Adrenal gland (tissue), 12 donors: Measurements from ENCODE around the gene CACNA1I. TPM values are rescaled to one million over a fixed set of nuclear protein-coding genes. Genes with fewer than 3 reads are reported as not detected.

ENCODE experiments used
- DNase-seq, 7 donors: peaks; one replicate each; pipeline ENCODE4 v3.0.0-alpha.2; 2019 to 2020
- H3K27ac ChIP-seq, 5 donors: fragments of 200-600 bp; sonication (generic) in 4 of 5; 1 replicate in 3 of 5; 2 replicates in 2 of 5; pipeline versions ENCODE4 v1.5.1 to v1.8.0; 2016 to 2020; ENCODE audit warnings: mild to moderate bottlenecking in 1 of 5
- H3K27me3 ChIP-seq: fragments of 200-600 bp; 2 replicates; pipeline ENCODE4 v1.8.0; 2021
- H3K36me3 ChIP-seq, 2 donors: fragments of 200-600 bp; replicated peaks in 1 of 2; 1 replicate in 1 of 2; 2 replicates in 1 of 2; pipeline versions ENCODE4 v1.5.1 to v1.8.0; 2018 to 2022
- H3K4me1 ChIP-seq, 2 donors: fragments of 200-600 bp; replicated peaks in 1 of 2; 1 replicate in 1 of 2; 2 replicates in 1 of 2; pipeline versions ENCODE4 v1.5.1 to v1.8.0; 2018 to 2021
- H3K4me3 ChIP-seq, 4 donors: fragments of 200-600 bp; sonication (generic) in 3 of 4; one replicate each; pipeline ENCODE4 v1.5.1; 2016 to 2018
- H3K9me3 ChIP-seq, 3 donors: fragments of 200-600 bp; sonication (generic) in 1 of 3; replicated peaks in 1 of 3; 1 replicate in 2 of 3; 2 replicates in 1 of 3; pipeline versions ENCODE4 v1.5.1 to v1.8.0; 2016 to 2021
- CTCF ChIP-seq, 6 experiments: fragments of 450-650 bp in 4 of 6; fragments of 200-600 bp in 2 of 6; sonication (generic) in 1 of 6; IDR thresholded peaks; 1 replicate in 5 of 6; 2 replicates in 1 of 6; pipeline versions ENCODE4 v1.5.1 to v1.8.0; 2016 to 2021; ENCODE audit warnings: antibody characterized with exemption in 6 of 6, mild to moderate bottlenecking in 2 of 6, moderate library complexity in 1 of 6
- POLR2A ChIP-seq, 2 donors: fragments of 450-650 bp; IDR thresholded peaks; one replicate each; pipeline ENCODE4 v1.6.1; 2017; ENCODE audit warnings: antibody characterized with exemption in 2 of 2, mild to moderate bottlenecking in 2 of 2, moderate library complexity in 1 of 2
- WGBS, 4 donors: extraction: QIAGEN DNeasy Blood & Tissue Kit in 2 of 4; methylation state at CpG; one replicate each; pipeline versions ENCODE4 v1.1.5 to v1.1.7; 2013 to 2017; 5-methylcytosine and 5-hydroxymethylcytosine counted together
- intact Hi-C, 2 donors: fragments of 100-400 bp; cut with DNase I; formaldehyde crosslinking; loops; one replicate each; pipeline versions ENCODE4 v1.14.1 to v1.15.0; 2022 to 2023
- polyA plus RNA-seq, 3 donors: library from polyadenylated mRNA; stranded (reverse); fragments of 200-250 nt in 2 of 3; fragments of 350-450 nt in 1 of 3; fragmentation: Illumina TruSeq in 1 of 3; extraction: RNeasy Lipid Tissue Mini Kit (QIAGEN cat#74804) in 1 of 3; gene quantifications; one replicate each; pipeline ENCODE4 v1.2.3, GENCODE V29; 2013 to 2014
- total RNA-seq, 9 donors: library from RNA; depleted of rRNA in 4 of 9; stranded (reverse); fragments of >200 nt in 4 of 9; fragments of 120-200 nt in 1 of 9; fragmentation: NEBNext Ultra II Directional in 1 of 9; extraction: Animal tissue kit (Norgen Biotek cat#: 25700) in 1 of 9; gene quantifications; one replicate each; pipeline versions ENCODE4 v1.1.0 to v1.2.4, GENCODE V29; 2013 to 2023
- donor health status: healthy with polysubstance abuse.
- donor health status: Bipolar disorder and iron deficiency.
- donor health status: DM: yes; HTN: yes; CAD: no.
- donor health status: DM: no; HTN: no; CAD: no.
- donor health status: DM: no; HTN: no; CAD: no.
- donor health status: DM: yes; HTN: yes; CAD: no.

CACNA1I gene
- total and polyA plus RNA-seq, 12 donors = 0.06 to 20.1 (median 3.2) TPM

GRCh38 chr22:39611360-39611759 lies 40.8 kb downstream of the CACNA1I start:
- H3K27ac ChIP-seq = no peak overlapping the region
- H3K9me3 ChIP-seq = no peaks in the 10 kb centered on the region
- H3K36me3 ChIP-seq = no peaks in the 10 kb centered on the region
- intact Hi-C loops = no loop called here
- TF ChIP-seq POLR2A (IDR thresholded peaks at IDR 0.05) (no peak), CTCF (IDR thresholded peaks at IDR 0.05) (no peak)
- H3K4me1 ChIP-seq = peaks cover 0 to 4% of the 10 kb centered on the region in 2 donors
- no peak overlapping the region for H3K4me3 ChIP-seq
- no peak for DNase-seq
- 91 to 95% (median 93%) methylated on average over 4 of the region's 4 CpGs for WGBS, 4 donors
- no peaks in the 10 kb centered on the region for H3K27me3 ChIP-seq

GRCh38 chr22:39612811-39613548 lies 42.4 kb downstream of the CACNA1I start:
- Histone ChIP-seq H3K4me3 (no peak overlapping the region), H3K27ac (no peak overlapping the region), H3K4me1 (no peaks in the 10 kb centered on the region), H3K27me3 (no peaks in the 10 kb centered on the region), H3K36me3 (no peaks in the 10 kb centered on the region), H3K9me3 (no peaks in the 10 kb centered on the region)
- intact Hi-C loops = no loop called here
- 72 to 77% (median 73%) methylated on average over 4 to 7 of the region's 7 CpGs for WGBS, 4 donors
- no peak for DNase-seq
- TF ChIP-seq POLR2A (IDR thresholded peaks at IDR 0.05) (no peak), CTCF (IDR thresholded peaks at IDR 0.05) (no peak)

- Histone ChIP-seq H3K4me3 (no peak overlapping the region), H3K4me1 (no peaks in the 10 kb centered on the region), H3K27me3 (no peaks in the 10 kb centered on the region), H3K27ac (no peak overlapping the region), H3K9me3 (no peaks in the 10 kb centered on the region), H3K36me3 (no peaks in the 10 kb centered on the region)
- intact Hi-C loops = no loop called here
- no peak for DNase-seq
- TF ChIP-seq CTCF (IDR thresholded peaks at IDR 0.05) (no peak), POLR2A (IDR thresholded peaks at IDR 0.05) (no peak)
- WGBS, 4 donors = 95 to 98% (median 96%) methylated on average over 3 to 10 of the region's 10 CpGs
Observed at GRCh38 chr22:39613549-39613921, 43.0 kb downstream of the CACNA1I start.

- H3K27me3 ChIP-seq = no peaks in the 10 kb centered on the region
- TF ChIP-seq POLR2A (IDR thresholded peaks at IDR 0.05) (no peak), CTCF (IDR thresholded peaks at IDR 0.05) (no peak)
- H3K4me3 ChIP-seq = no peak overlapping the region
- intact Hi-C loops = no loop called here
- DNase-seq = no peak
- no peaks in the 10 kb centered on the region for H3K36me3 ChIP-seq
- no peaks in the 10 kb centered on the region for H3K4me1 ChIP-seq
- H3K27ac ChIP-seq = no peak overlapping the region
- H3K9me3 ChIP-seq = no peaks in the 10 kb centered on the region
- 67 to 90% (median 75%) methylated on average over 3 to 4 of the region's 4 CpGs for WGBS, 4 donors
Observed at GRCh38 chr22:39614442-39614841, 43.9 kb downstream of the CACNA1I start.
